GM18870 (cell line): ENCODE data around the gene IL11.
A peak's percentile ranks its signal among the peaks of the same experiment; 100 is the strongest.
"Not testable (repeated sequence)": the region's sequence is repeated elsewhere in the genome, so short reads cannot be mapped to it uniquely, and the experiment has no call there.

ENCODE experiments used
- ATAC-seq: cut with Tn5 transposase; IDR thresholded peaks from one replicate; pipeline ENCODE4 v1.9.1; 2021; ENCODE audit warnings: moderate library complexity; ENCODE audit not compliant: unreplicated experiment

IL11 gene

GRCh38 chr19:55370305-55370988 lies at the start of gene IL11:
Gene IL11 (minus strand): TSS chr19:55370463. CDS start chr19:55370310, 153 bp downstream.
- no peak for ATAC-seq

GRCh38 chr19:55419624-55420236 lies 49.5 kb upstream of the IL11 start:
- no peak for ATAC-seq

GRCh38 chr19:55419103-55419502 lies 48.8 kb upstream of the IL11 start:
- no peak for ATAC-seq

- no peak for ATAC-seq
These were observed 47.9 kb upstream of the IL11 start for GRCh38 chr19:55418185-55418584.

GRCh38 chr19:55410168-55410567 lies 39.9 kb upstream of the IL11 start:
- ATAC-seq: no peak

- ATAC-seq: not testable (repeated sequence)
These were observed 38.9 kb upstream of the IL11 start for GRCh38 chr19:55409179-55409578.

- ATAC-seq: no peak
These were observed 38.2 kb upstream of the IL11 start for GRCh38 chr19:55408533-55408872.

- peak; percentile 77 for ATAC-seq
These were observed 37.7 kb upstream of the IL11 start for GRCh38 chr19:55407800-55408532.

GRCh38 chr19:55407550-55407799 lies 37.2 kb upstream of the IL11 start, which contains the start of gene UBE2S:
Gene UBE2S (minus strand): TSS chr19:55407788. CDS start chr19:55407589, 199 bp downstream.
- ATAC-seq: peak; percentile 59

- ATAC-seq: peak; percentile 3
These were observed 36.7 kb upstream of the IL11 start for GRCh38 chr19:55406826-55407549.

- ATAC-seq: no peak
These were observed 36.0 kb upstream of the IL11 start for GRCh38 chr19:55406091-55406825.

- ATAC-seq: no peak
These were observed 35.4 kb upstream of the IL11 start for GRCh38 chr19:55405638-55406037.

GRCh38 chr19:55402509-55402908 lies 32.2 kb upstream of the IL11 start:
- ATAC-seq: no peak

GRCh38 chr19:55401390-55401789 lies 31.1 kb upstream of the IL11 start:
- ATAC-seq: not testable (repeated sequence)

- no peak for ATAC-seq
These were observed 30.2 kb upstream of the IL11 start for GRCh38 chr19:55400281-55401087.

GRCh38 chr19:55398200-55398925 lies 28.1 kb upstream of the IL11 start:
- ATAC-seq: no peak

- ATAC-seq: no peak
These were observed 22.8 kb upstream of the IL11 start for GRCh38 chr19:55392820-55393761.
